HG03025 (cell line): ENCODE results near the gene CAMKV.

Source experiments
- ATAC-seq: cut with Tn5 transposase; IDR thresholded peaks from one replicate; pipeline ENCODE4 v1.9.1; 2021; ENCODE audit warnings: mild to moderate bottlenecking, moderate library complexity; ENCODE audit not compliant: unreplicated experiment, low FRiP score

CAMKV gene

DNA sequence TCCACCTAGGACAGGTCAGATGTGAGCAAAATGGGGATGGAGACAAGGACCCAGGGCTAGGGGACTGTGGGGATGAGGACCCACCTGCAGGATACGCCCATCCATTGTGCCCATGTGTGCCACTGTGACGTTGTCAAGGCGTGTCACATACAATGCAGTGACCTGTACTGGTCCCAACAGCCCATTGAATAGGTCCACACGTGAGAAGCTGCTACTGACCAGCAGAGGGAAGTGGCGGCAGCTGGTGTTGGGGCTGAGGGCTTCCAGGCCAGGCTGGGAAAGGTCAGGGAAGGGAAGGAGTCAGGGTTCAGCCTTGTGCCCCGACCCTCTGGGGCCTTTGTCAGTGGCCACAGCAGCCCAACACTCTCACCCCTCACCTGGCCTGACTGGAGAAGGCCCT lies 29.3 kb upstream of the CAMKV start:
- ATAC-seq = no peak

DNA sequence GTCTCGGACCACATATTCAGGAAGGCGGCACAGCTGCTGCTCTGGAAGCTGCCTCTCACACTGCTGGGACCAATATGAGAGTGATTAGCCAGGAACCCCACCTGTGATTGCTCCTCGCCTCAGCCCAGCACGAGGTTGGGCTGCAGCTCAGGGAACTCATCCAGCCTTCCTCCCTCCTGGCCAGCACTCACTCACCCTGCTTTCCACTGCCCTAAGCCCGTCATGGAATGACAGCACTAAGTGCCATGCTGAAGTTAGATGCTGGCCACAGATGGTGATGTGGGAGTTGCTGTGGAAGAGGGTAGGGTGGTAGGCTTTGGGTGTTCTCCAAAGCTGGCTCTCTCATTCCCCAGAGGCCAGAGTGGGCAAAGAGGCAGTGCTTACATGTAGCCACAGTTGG lies 26.6 kb upstream of the CAMKV start:
- ATAC-seq = no peak

DNA sequence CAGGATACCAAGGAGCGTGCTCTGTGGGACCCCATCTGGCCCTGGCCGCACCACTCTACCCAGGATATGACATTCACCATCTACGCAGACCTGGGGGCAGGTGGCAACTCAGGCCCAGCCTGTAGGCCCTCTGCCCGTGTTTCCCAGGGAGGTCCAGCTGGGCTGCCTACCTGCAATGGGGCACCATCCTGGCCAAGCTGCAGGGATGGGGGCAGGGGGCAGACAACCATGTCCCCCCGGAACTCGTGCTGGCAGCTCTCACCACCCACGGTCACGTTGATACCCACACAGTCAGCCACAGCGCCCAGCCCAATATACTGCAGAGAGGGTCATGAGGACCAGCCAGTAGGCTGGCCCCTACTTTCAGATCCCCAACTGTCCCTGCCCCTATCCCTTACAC lies 26.1 kb upstream of the CAMKV start:
- ATAC-seq = no peak

- no peak for ATAC-seq
These were observed 19.6 kb upstream of the CAMKV start for GRCh38 chr3:49889296-49889695.

GRCh38 chr3:49886922-49887265 lies 17.2 kb upstream of the CAMKV start:
- no peak for ATAC-seq

DNA sequence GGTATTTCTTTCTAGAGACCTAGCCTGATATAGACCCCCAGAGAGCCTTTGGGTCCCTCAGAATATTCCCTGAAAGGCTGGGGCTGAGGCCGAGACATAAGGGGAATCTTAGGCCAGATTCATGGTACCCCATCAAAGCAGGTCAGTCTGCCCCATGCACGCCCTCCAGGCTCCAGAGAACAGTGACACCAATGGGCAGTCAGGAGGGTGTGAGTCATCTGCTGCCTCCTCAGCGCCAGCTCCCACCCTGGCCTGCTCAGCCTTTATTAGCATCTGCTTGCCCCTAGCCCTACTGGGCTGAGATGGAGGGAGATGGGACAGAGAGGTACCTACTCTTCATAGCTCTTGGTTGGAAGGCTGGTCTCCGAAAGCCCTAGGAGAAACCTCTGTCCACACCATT lies 14.3 kb upstream of the CAMKV start:
- no peak for ATAC-seq

GRCh38 chr3:49882166-49882565 lies 12.5 kb upstream of the CAMKV start:
- ATAC-seq = no peak

GRCh38 chr3:49880581-49881315 lies 11.0 kb upstream of the CAMKV start:
- ATAC-seq = no peak

GRCh38 chr3:49879721-49880120 lies 10.0 kb upstream of the CAMKV start:
- no peak for ATAC-seq

DNA sequence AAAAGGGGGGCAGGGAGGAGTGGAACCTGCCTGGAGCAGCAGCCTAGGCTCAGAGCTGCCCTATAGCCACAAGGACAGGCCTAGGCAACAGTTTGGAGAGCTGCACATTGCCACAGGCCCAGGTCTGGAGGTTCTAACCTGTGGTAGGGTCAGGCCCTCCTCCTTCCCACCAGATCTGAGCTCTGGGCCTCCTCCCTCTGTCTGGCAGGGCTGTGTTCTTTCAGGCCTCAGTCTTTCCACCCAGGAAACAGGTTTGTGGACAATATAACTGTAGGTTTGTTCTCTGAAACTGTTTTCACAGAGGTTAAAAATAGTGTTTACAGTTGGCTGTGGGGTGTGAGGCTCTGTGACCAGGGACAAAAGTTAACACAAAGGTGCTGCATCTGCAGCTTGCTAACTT lies 9.0 kb upstream of the CAMKV start:
- ATAC-seq = no peak

- no peak for ATAC-seq
These were observed 8.0 kb upstream of the CAMKV start for GRCh38 chr3:49877716-49878115.

DNA sequence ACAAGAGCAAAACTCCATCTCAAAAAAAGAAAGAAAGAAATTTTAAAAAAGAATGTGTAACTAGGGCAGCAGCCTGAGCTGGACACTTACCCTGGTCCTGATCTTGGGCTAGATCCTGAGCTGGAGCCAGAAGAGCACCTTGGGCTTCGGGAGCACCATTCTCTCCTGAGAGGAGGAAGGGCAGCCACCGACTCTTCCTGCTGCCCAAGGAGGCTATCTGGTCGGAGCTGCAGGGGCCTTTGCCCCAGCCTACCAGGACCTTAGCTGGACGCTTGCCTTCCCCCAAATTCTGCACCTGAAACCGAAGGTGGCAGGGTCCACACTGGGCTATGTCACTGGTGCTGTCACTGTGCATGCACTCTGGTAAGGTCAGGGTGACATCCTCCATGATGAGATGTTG lies 6.9 kb upstream of the CAMKV start:
- ATAC-seq = no peak

GRCh38 chr3:49873623-49874022 lies 3.9 kb upstream of the CAMKV start:
- ATAC-seq = no peak

DNA sequence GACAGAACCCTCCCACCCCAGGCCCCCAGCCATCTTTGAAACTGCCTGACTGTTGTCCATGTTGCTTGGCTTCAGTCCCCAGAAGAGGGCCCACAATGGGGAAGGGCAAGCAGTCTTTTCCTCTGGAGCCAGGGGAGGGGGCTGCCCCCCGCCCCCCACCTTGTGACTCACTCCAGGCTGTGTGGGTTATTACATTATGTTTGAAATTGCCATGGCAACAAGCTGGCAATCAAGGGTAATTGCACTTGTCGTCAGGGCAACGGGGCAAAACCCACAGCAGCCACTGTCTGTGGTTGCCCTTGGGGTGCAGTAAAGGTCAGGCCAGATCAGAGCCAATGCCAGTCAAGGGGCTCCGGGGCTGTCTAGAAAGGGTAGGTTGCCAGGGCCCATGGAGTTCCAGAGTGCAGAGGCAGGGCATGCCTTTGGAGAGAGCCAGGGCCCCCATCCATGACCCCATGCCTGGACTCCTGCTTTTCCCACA lies 3.1 kb upstream of the CAMKV start:
- ATAC-seq = no peak

DNA sequence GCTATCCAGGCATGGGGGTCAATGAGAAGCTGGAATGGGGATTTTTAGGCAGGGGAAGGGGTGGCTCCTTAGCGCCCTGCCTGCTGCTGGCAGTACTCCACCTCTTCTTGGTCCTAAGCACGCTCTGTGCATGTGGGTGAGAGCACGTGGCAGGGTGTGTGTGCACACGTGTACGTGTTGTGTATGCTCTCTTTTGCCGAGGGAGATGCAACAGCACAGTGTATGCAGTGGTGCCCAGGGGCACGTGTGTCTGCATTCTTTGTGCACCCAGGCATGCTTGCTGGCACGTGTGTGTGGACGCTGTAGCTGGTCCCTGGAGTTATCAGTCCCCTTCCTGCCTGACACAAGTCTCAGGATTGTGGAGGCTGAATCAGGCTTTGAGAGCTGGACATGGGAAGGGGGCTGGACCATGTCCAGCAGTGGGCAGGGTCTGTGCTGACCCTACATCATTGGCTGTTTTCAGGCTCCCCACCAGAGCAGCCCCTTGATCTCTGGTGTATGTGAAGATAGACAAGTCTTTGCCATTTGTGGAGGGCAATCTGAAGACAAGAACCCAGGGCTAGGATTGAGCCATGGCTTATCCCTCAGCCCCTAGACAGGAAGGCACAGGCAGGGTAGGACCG lies 1.9 kb upstream of the CAMKV start:
- ATAC-seq = no peak

- no peak for ATAC-seq
These were observed 742 bp downstream of the CAMKV start for GRCh38 chr3:49868862-49869466.

- ATAC-seq = no peak
These were observed 1.8 kb downstream of the CAMKV start for GRCh38 chr3:49867871-49868321.

GRCh38 chr3:49867400-49867799 lies 2.3 kb downstream of the CAMKV start:
- no peak for ATAC-seq

DNA sequence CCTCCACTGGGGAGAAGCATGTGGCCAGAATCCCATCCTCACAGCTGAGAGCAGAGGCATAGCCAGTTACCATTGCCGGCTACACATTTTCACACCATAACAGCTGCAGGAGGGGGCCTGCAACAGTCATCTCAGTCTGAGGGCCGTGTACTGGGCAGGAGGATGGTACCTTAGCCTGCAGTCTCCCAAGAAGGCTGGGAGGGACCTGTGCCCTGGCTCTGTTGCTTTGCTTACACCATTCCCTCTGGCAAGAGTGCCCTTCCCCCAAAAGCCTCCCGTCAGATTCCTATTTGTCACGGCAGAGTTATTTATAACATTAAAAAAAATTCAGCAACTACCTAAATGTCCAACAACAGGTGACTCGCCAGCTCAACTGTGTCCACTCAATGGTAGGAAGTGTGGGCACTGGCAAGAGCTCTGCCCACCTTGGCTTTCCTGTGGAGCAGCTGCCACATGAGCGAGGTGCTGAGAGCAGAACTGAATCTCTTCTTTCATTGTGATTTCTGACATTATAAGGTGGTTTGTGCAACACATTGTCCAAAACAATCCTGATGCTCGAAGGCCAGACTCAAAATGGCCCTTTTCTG lies 4.4 kb downstream of the CAMKV start:
- no peak for ATAC-seq

GRCh38 chr3:49864505-49864904 lies 5.2 kb downstream of the CAMKV start:
- ATAC-seq = no peak

- no peak for ATAC-seq
These were observed 10.0 kb downstream of the CAMKV start for GRCh38 chr3:49859576-49860305.
